T-helper 2 cell (primary cell): ENCODE measurements around the gene FARP1.

Experiments
- DNase-seq, 5 experiments: peaks; one replicate each; pipeline versions ENCODE4 v3.0.0 to v3.0.0-alpha.2; 2012 to 2022

FARP1 gene

DNA sequence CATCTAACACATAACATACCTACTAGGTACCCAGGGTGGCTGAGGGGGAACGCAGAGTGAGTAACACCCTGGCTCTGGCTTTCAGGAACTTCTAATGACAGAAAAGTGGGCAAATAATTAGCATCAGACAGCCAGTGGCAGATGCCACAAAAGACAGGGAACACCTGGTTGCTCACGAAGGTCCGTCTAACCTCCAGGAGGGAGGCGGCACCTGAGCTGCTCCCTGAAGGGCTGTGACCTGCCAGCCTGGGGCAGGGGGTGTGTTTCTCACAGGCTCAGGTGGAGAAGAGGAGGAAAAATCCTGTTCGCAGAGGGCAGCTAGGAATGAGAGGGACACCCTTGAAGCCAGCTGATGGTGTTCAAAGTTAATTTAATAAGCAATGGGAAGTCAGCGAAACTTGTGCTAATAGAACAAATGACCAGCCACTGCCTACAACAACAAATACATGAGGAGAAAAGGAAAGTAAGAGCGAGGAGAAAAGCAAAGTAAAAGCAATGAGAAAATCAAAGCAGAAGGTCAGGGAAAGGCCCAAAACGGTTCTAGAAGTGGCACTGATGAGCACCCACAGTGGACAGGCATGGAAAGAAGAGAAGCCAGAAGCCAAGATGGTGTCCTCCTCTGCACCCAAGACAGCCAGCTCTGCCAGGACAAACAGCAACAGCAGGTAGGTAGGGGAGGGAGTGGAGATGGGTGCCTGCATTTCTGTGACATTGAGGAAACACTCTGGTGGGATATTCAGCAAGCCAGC, 346.7 kb downstream of the FARP1 start:
- no peak for DNase-seq

DNA sequence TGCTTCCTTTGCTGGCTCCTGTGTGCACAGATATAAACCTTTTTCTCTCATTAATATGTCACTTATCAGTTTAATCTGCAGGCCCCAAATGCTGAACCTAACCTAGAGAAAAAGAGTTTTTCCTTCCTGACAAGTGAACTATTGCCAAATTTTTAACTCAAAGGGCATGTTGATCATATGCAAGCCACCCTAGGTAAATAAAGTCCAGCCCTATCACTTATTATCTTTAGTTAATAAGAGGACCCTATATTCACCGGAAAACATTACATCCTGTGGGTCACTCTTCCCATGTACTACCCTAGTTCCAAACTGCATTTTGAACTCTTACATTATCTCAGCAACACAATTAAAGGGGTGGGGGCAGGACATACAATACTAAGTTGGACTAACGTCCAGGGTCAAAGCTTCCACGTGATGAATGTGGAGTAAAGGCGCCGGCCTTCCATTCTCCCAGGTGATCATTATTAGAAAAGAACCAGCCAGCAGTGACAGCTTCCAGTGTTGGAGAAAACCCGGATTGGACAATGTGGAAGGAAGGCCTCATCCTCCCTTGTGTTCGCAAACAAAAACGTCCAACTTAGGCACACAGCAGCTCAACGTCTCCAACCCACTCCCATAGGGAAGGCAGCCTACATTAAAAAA, 347.4 kb downstream of the FARP1 start:
- no peak for DNase-seq

- DNase-seq: no peak
Measured at GRCh38 chr13:98490866-98491265, 348.0 kb downstream of the FARP1 start.

DNA sequence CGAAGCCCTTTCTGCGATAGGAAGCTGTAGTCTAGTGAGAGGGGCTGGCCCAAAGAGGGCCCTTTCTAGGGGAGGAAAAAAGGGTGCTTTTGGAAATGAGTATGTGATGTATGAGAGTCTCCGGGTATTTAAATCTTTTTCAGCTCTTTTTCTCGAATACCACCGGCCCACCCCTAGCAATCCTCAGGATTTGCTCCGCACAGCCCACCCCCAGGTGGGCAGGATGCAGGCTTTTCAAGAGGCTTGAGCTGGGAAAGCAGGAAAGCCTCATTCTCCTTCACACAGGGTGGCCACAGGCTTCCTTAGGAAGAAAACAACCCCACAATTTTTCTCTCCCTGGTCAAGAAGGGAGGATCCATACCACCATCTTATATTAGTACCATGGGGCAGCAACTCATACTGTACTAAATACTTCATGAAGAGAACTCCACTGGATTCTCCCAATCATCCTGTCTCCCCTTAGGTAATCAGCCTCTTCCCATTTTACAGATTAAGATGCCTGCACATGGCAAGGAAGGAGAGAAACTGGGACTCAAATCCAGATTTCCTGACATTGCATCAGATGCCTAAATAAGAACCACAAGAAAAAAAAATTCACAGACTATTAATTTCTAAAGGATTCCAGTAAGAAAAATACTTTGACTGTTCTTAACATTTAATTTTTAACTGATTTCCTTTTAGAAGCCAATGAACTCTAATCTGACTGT, 349.6 kb downstream of the FARP1 start:
- DNase-seq: no peak

- DNase-seq: no peak
Measured at GRCh38 chr13:98493042-98493712, 350.3 kb downstream of the FARP1 start.

- no peak for DNase-seq
Measured at GRCh38 chr13:98494769-98495168, 351.9 kb downstream of the FARP1 start.

DNA sequence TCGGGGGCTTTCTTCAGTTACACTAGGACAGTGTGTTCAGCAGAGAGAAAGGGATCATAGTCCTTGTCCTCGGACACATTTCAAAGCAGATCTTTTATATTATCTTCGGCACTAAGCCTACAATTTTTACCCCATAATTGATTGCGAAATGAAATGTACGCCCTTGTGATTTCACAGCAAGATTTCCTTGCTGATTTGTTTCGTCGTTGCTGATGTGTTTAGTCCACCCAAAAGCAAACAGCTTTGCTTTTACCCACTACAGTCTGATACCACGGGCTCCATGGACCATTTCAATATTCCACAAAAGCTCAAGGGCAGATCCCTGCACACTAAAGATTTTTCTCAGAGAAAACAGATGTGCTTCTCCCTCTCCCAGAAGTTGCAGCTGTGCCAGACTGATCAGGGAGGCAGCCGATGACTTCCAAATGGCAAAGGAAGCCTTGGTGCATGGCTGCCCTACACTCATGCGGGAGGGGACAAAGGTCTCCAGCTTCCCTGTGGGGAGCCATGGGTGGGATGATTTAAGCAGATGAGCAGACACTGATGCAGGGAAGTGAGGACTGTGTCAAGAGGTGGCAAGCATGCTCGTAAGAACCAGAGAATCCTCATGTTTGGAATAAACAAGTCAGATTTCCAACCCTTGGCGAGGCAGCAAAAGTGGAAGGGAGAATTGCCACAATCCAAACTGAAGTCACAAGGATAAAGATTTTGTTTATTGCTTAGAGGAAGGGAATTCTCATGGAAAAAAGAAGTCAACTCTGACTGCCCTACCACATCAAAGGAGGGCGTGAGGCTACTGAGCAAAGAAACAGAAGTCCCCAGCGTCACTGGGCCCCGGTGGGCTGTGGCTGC, 353.0 kb downstream of the FARP1 start:
- DNase-seq: no peak

GRCh38 chr13:98496479-98496791, 353.5 kb downstream of the FARP1 start:
- DNase-seq: no peak

GRCh38 chr13:98496966-98497365, 354.1 kb downstream of the FARP1 start:
- DNase-seq: no peak

DNA sequence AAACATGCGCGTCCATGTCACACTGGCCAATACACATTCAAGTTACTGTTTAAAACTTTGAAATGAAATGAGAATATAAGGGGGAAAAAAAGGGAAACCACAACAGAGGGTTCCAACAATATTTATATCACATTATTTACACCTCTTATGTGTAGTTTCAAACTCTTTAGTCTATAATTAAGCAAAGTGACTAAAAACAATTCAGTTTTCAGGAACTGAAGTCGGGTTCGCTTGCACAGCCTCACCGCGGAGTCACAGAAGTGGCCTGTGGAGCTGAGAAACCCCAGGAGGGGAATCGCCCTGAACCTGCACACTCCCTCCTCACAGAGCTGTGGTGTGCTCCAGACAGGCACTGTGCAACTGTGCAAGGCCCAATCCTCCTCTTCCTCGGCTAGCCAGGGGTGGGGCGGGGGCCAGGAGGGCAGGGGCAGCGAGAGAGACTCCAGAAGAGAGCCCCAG, 358.1 kb downstream of the FARP1 start:
- DNase-seq: no peak

GRCh38 chr13:98503175-98504028, 360.5 kb downstream of the FARP1 start:
- DNase-seq: no peak

- no peak for DNase-seq
Measured at GRCh38 chr13:98504029-98504351, 361.1 kb downstream of the FARP1 start.

- peak in 2 of 5 experiments; percentile 48 to 80 for DNase-seq
Measured at GRCh38 chr13:98504371-98504963, 361.6 kb downstream of the FARP1 start.
